Superior temporal gyrus (tissue), 1 donor: ENCODE measurements around the gene C1orf185.
"Not testable (repeated sequence)": the region's sequence is repeated elsewhere in the genome, so short reads cannot be mapped to it uniquely, and the experiment has no call there.

Experiments used
- DNase-seq: peaks from one replicate; pipeline ENCODE4 v3.0.0-alpha.2; 2016; ENCODE audit errors: extremely low spot score

C1orf185 gene

GRCh38 chr1:51137696-51138095 lies 35.7 kb downstream of the C1orf185 start:
- DNase-seq, result not testable (repeated sequence)

- no peak for DNase-seq
Measured at GRCh38 chr1:51139474-51139873, 37.4 kb downstream of the C1orf185 start.

GRCh38 chr1:51147394-51147793 lies 45.4 kb downstream of the C1orf185 start:
- DNase-seq, result no peak

- no peak for DNase-seq
Measured at GRCh38 chr1:51154776-51155175, 52.7 kb downstream of the C1orf185 start.

GRCh38 chr1:51156752-51157151 lies 54.7 kb downstream of the C1orf185 start:
- DNase-seq, result no peak

GRCh38 chr1:51157395-51157794 lies 55.4 kb downstream of the C1orf185 start:
- no peak for DNase-seq

GRCh38 chr1:51158263-51158662 lies 56.2 kb downstream of the C1orf185 start:
- no peak for DNase-seq

- DNase-seq, result not testable (repeated sequence)
Measured at GRCh38 chr1:51162560-51162959, 60.5 kb downstream of the C1orf185 start.

GRCh38 chr1:51165540-51165939 lies 63.5 kb downstream of the C1orf185 start:
- DNase-seq, result no peak

- DNase-seq, result no peak
Measured at GRCh38 chr1:51168266-51168845, 66.3 kb downstream of the C1orf185 start.

- DNase-seq, result no peak
Measured at GRCh38 chr1:51168936-51169335, 66.9 kb downstream of the C1orf185 start.

- no peak for DNase-seq
Measured at GRCh38 chr1:51170342-51170741, 68.3 kb downstream of the C1orf185 start.

GRCh38 chr1:51172811-51173210 lies 70.8 kb downstream of the C1orf185 start:
- no peak for DNase-seq

- DNase-seq, result no peak
Measured at GRCh38 chr1:51175278-51175677, 73.2 kb downstream of the C1orf185 start.

GRCh38 chr1:51177988-51178387 lies 76.0 kb downstream of the C1orf185 start:
- not testable (repeated sequence) for DNase-seq

- DNase-seq, result no peak
Measured at GRCh38 chr1:51188230-51188629, 86.2 kb downstream of the C1orf185 start.

- peak; percentile 84 for DNase-seq
Measured at GRCh38 chr1:51189421-51190073, 87.5 kb downstream of the C1orf185 start.

- no peak for DNase-seq
Measured at GRCh38 chr1:51190961-51191360, 88.9 kb downstream of the C1orf185 start.

- peak; percentile 92 for DNase-seq
Measured at GRCh38 chr1:51192213-51192843, 90.3 kb downstream of the C1orf185 start.

GRCh38 chr1:51193564-51193963 lies 91.5 kb downstream of the C1orf185 start:
- DNase-seq, result no peak
